GM18499 (cell line): ENCODE measurements around the gene SRSF7.
"Not testable (repeated sequence)": the region's sequence is repeated elsewhere in the genome, so short reads cannot be mapped to it uniquely, and the experiment has no call there.

Source experiments
- ATAC-seq: cut with Tn5 transposase; IDR thresholded peaks from one replicate; pipeline ENCODE4 v1.9.1; 2021; ENCODE audit warnings: moderate number of reproducible peaks; ENCODE audit not compliant: insufficient read depth, unreplicated experiment

Gene SRSF7

GRCh38 chr2:38750891-38751595 lies at the start of gene SRSF7:
Gene SRSF7, minus strand, starts transcription at chr2:38751361. Its CDS starts 105 bp downstream, at chr2:38751256.
- peak; percentile 61 for ATAC-seq

- ATAC-seq: no peak
These were observed 46.8 kb upstream of the SRSF7 start for GRCh38 chr2:38797953-38798352.

GRCh38 chr2:38797250-38797676 lies 46.1 kb upstream of the SRSF7 start:
- no peak for ATAC-seq

GRCh38 chr2:38795016-38795415 lies 43.9 kb upstream of the SRSF7 start:
- ATAC-seq: not testable (repeated sequence)

DNA sequence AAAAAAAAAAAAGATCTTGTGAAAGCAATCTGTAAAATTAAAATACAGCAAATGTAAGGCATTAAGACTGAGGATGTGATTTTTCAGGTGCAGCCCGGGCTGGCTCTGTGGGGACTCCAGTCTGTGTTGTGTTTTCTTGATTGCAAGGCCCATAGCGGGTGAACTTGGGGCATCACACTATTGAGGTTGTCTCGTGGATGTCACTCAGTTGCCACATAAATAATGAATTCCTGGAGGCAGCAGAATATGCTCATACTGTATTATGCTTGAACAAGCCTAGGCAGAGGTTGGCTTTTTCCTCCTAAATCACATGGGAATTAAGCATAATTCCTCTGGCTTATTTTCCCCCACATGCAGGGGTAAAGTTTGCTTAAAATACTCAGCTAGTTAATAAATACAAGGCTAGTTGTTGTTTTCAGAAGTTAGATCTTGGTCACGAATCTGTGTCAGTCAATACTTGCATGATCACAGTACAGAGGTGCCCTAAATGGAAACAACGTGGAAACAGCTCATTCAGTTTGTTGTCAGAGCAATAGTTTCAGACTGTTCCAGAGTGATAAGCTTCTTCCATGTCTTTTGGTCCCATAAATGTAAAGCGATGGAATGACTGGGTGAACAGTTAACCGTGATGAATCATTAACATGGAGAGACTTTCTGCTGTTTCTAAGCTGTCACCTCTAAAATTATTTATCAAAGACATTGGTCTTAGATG lies 43.2 kb upstream of the SRSF7 start:
- ATAC-seq: no peak

GRCh38 chr2:38793511-38793910 lies 42.4 kb upstream of the SRSF7 start:
- no peak for ATAC-seq

DNA sequence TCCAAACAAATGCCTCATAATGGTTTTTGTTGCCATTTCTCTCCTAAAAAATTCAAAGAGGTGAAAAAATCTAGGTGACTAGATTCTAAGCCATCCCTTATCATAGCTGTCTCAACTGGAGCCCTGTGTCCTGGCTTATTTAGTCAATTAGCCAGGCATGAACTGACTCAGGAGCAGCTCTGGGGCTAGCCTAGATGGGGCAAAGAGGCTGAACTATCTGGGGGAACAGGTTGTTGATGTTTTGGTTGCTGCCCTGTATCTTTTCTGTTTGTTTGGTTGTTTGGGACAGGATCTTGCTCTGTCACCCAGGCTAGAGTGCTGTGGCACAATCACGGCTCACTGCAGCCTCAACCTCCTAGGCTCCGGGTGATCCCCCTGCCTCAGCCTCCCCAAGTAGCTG lies 41.6 kb upstream of the SRSF7 start:
- ATAC-seq: no peak

DNA sequence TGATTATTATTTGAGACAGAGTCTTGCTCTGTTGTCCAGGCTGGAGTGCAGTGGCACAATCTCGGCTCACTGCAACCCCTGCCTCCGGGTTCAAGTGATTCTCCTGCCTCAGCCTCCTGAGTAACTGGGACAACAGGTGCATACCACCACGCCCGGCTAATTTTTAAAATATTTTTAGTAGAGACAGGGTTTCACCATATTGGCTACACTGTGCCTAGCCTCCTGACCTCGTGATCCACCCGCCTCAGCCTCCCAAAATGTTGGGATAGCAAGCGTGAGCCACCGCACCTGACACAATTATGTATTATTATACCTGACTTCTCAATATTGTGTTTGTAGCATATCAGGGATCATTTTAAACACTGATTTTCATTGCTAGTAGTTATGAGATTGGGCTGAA lies 41.2 kb upstream of the SRSF7 start:
- not testable (repeated sequence) for ATAC-seq

DNA sequence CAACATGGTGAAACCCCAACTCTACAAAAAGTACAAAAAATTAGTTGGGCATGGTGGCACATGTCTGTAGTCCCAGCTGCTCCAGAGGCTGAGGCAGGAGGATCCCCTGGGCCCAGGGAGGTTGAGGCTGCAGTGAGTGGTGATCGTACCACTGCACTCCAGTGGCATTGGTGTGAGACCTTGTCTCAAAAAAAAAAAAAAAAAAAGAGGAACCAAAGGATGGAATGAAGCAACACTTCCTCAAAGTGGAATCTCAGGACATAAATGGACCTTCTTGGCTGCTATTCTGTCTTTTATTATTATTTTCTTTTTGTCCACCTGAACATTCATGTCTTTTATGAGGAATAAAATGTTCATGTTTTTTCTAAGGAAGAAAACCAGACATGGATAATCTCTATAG lies 40.6 kb upstream of the SRSF7 start:
- no peak for ATAC-seq

- ATAC-seq: no peak
These were observed 38.5 kb upstream of the SRSF7 start for GRCh38 chr2:38789691-38790090.

DNA sequence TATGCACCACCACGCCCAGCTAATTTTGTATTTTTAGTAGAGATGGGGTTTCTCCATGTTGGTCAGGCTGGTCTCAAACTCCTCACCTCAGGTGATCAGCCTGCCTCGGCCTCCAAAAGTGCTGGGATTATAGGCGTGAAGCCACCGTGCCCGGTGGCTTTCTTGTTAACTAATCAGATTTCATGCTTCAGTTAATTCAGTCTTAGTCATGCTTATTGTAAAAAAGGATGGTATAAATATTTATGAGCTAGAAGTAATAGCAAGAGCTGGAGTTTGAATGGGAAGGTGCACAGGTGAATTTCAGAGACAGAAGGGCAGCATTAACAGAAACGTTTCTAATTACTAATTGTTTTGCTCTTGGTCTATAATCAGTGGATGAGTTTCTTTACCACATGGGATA lies 37.1 kb upstream of the SRSF7 start:
- ATAC-seq: no peak

GRCh38 chr2:38783586-38783985 lies 32.4 kb upstream of the SRSF7 start:
- ATAC-seq: no peak

- no peak for ATAC-seq
These were observed 27.5 kb upstream of the SRSF7 start for GRCh38 chr2:38778687-38779082.

DNA sequence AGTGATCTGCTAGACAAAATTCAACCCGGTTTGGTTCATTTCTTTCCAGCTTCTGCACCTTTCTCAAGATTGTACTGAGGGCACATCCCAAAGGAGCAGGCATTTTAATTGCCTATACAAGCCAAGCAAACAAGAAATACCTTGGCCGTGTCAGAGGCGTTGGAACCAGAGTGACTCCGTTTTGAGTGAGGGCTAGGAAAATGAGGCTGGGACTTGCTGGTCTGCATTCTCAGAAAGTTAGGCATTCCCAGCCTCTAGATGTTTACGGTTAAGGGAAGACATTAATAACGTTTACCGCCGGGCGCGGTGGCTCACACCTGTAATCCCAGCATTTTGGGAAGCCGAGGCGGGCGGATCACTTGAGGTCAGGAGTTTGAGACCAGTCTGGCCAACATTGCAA lies 25.4 kb upstream of the SRSF7 start:
- no peak for ATAC-seq

DNA sequence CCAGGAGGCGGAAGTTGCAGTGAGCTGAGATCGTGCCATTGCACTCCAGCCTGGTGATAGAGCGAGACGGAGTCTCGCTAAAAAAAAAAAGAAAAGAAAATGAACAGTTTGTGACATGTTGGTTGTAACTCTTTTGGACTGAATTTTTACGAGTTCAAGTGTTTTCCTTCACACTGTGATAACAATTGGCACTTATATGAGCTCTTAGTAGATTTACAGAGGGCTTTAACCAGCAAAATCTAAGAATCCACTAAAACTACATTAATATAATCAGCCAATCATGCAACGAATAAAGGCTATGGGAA lies 24.7 kb upstream of the SRSF7 start:
- no peak for ATAC-seq

DNA sequence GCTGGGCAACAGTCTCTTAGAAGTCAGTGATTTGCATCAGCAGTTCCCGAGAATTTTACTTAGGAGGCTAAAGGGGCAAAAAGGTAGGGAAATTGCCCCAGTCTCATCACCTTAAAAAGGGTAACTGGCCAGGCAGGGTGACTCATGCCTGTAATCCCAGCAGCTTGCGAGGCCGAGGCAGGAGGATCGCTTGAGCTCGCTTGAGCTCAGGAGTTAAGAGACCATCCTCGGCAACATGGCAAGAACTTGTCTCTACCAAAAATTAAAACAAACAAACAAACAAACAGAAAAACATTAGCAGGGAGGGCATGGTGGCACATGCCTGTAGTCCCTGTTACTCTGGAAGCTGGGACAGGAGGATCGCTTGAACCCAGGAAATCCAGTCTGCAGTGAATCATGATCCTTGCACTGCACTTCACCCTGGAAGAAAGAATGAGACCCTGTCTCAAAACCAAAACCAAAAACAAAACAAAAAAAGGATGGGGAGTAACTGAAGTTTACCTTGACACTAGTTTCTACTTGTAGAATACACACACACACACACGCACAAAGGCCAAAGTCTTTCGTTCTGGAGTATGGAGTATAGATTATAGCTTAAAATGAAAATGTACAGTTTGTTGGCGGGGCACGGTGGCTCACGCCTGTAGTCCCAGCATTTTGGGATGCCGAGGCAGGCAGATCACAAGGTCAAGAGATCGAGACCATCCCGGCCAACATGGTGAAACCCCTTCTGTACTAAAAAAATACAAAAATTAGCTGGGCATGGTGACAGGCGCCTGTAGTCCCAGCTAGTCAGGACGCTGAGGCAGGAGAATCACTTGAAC lies 24.1 kb upstream of the SRSF7 start:
- no peak for ATAC-seq

- ATAC-seq: no peak
These were observed 20.5 kb upstream of the SRSF7 start for GRCh38 chr2:38771632-38772031.

- no peak for ATAC-seq
These were observed 14.4 kb upstream of the SRSF7 start for GRCh38 chr2:38765551-38765950.

- no peak for ATAC-seq
These were observed 14.0 kb upstream of the SRSF7 start for GRCh38 chr2:38765149-38765548.

GRCh38 chr2:38763728-38764127 lies 12.6 kb upstream of the SRSF7 start:
- no peak for ATAC-seq

GRCh38 chr2:38763228-38763627 lies 12.1 kb upstream of the SRSF7 start:
- no peak for ATAC-seq
